NCI-H1694 (cell line): ENCODE data around the gene ITGAV.
"Not testable (repeated sequence)": the region's sequence is repeated elsewhere in the genome, so short reads cannot be mapped to it uniquely, and the experiment has no call there.

Source experiments
- DNase-seq: peaks from one replicate; lab custom pipeline; 2025; lab: John Stamatoyannopoulos, UW

The ITGAV gene

DNA sequence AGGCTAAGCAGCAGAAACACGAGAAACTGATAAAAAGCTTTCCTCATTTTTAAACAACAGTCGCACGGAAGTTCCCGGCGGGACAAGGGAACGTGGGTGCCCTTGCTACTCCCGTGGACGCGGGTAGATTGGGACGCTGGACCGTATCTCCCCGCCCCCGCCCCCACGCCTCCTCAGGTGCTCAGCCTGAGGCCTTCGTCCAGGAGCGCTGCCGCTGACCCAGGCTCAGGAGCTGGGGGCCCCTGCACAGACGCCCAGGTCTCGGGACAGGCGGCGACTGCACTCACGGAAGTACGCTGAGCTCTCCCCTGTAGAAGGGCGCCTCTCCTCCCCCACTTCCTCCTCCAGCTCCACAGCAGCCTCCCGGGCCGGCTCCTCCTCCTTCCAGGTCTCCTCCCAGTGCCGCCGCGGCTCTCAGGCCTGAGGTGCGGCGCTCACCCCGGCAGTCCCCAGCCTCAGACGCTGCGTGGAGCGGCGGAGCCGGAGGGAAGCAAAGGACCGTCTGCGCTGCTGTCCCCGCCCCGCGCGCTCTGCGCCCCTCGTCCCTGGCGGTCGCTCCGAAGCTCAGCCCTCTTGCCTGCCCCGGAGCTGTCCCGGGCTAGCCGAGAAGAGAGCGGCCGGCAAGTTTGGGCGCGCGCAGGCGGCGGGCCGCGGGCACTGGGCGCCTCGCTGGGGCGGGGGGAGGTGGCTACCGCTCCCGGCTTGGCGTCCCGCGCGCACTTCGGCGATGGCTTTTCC lies at the start of gene ITGAV:
Gene ITGAV, plus strand, starts transcription at position 445 of the 738 bp plus-strand sequence. Its CDS starts 283 bp downstream, at position 728.
- peak; percentile 65 for DNase-seq

DNA sequence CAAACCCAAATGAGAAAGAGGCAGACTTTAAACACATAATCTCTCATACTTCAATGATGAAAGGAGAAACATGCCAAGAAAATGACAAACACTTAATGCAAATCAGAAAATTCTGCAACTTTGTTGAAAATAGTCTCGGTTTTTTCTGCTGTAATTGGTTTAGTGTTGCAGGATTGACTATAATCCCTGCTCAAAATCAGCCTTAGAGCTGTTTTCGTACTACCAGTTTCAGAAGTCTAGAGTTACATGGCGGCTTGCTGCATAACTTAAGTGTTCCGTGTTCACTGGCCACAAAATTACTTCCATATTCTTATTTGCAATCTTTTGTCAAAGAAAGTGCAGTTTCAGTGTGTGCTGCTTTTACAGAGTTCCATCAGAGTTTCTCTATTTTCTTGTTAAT lies 48.9 kb upstream of the ITGAV start:
- DNase-seq = no peak

DNA sequence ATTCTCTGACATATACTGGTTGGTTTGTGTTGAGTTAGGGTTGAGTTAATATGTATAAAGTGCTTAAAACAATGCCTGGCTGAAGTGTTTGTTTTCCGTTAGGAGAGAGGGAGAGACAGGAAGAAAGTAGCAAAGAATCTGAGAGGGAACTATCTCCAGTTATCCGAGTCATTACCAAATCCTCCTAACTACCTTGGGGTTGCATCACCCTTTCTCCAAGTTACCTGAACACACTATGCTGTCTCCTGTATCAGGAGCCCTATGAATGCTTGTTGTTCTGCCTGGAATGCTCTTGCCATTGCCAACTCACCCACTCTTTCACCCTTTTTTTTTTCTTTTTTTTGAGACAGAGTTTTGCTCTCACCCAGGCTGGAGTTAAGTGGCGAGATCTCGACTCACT lies 47.9 kb upstream of the ITGAV start:
- DNase-seq = no peak

DNA sequence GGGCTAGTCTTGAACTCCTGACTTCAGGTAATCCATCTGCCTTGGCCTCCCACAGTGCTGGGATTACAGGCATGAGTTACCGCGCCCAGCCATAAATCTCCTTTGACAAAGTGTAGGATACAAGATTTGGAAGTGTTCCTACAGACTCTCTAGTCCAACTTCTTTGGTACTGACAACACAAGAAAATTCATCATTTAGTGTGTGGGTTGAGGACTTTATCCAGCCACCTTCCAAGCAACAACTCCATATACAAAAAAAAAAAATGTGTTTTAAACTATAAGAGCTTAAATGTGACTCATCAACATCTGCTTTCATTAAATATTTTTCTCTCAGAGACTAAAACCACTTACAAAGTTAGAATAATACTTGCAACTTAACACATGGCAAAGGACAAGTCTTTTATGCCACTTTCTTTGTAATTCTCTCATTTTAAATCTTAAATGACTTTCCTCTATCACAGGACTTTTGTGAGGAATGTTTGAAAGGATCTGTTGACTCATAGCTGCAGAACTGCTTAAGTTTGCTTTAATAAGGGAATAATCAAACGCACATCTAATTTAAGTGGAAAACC lies 46.2 kb upstream of the ITGAV start:
- DNase-seq = no peak

DNA sequence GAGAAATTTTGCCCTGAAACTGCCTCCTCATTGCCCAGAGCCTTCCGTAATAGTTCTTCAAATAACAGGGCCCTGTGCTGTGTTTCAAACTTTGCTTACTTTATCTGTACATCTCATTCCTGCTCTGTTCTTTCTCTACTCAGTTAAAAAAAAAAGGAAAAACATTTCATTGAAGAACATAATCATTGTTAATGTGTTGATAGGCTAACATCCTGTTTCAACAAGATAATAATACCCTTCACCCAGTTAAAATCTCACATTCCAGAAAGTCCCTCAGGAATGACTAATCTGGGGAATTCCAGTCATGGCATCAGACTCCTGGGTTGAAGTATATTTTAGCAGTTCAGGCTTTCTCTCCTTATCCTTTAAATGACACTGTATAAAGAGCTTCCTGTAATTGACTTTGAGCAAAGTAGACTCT lies 45.6 kb upstream of the ITGAV start:
- no peak for DNase-seq

DNA sequence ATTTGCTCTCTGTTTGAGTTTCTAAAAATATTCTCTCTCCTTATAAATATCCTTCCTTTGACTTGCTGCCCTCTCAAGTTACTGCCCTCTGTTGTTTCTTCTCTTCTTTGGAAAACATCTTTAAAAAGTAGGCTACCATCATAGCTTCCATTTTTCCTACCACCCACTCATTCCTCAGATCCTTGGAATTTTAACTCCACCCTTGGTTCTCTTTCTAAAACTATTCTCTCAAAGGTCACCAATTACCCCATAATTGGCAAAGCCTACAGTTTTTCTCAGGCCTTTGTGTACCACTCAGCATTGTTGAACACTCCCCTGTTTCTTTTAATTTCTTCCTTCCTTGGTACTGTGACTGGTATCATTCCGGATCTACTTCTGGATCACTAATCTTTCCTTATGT lies 43.0 kb upstream of the ITGAV start:
- DNase-seq = no peak

DNA sequence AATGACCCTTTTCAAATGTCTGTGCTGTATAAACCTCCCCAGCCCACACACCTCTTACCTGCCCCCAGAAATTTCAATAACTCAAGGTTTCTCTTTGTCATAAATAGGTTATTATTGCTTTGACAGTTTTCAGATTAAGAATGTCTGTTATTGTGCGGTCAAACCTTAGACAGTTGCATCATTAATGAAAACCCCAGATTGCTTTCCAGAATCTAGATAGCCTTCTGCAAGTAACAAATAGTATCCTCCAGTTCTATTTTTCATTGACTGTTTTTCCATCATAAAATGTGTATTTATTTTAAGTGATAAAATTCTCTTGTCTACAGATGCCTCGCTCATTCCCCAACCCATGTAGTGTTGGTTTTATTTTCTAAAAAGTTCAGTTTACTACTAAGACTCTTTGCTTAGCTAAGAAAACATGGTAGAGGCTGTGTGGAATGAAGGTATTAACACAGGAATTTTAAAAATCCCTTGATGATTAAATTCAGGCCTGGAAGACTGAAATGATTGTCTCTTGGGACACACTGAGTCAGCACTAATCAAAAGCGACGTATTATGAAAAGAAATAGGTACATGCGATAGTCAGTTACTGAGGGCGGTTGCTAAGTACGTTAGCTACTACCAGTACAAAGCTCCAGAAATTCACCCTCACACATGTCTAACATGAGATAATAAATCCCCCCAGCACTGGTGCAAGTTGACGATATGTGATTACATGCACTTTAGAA lies 38.4 kb upstream of the ITGAV start:
- DNase-seq = no peak

DNA sequence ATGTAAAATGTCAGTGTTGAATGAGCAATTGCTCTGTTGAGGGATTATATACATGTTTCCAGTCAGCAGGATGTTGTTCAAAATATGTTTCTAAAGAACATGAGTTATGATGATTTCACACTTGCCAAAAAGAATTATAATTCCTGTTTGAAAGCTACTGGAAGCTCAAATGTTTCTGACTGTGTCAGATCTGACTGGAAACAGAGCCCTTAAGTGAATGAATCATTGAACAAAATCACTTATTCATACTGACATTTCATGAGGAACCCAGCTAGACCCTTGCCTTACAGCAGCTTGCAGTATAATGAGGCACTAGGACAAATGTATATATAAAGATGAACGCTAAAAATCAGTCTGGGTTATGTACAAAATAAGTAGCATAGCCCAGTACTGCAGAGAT lies 35.4 kb upstream of the ITGAV start:
- DNase-seq = no peak

DNA sequence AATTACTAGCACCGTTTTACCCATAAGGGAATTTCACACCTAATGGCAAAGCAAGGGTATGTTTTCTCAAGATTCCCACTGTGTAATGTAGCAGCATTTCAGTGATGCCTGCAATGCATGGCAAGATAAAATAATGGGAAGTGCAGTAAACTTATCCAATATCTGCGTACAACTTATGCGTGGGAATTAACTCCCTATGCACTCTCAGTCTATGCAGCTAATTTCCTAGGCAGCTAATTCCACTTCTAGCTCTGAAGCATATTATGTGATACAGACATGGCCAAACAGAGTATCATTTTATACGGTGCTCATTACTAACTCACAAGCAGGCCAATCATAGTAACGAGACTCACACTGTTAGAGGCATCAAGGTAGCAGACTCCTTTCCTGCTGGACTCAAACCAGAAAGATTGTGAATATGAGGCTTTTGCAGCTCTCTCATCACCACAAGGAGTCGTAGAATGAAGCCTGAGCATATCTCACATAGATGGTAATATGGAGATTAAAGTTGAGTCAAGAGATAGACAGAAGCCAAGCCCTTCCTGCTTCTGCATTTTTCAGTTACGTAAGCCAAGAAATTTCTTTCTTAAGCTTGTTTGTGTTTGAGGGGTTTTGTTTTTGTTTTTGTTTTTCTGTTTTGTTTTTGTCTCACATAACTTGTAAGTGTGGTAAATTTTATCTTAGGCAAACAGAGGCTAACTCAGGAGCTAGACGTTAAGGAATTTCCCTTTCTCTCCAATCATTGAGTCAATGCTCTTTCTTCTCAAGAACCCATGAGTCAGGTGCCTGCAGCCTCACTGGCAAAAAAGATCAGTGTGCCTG lies 34.8 kb upstream of the ITGAV start:
- no peak for DNase-seq

DNA sequence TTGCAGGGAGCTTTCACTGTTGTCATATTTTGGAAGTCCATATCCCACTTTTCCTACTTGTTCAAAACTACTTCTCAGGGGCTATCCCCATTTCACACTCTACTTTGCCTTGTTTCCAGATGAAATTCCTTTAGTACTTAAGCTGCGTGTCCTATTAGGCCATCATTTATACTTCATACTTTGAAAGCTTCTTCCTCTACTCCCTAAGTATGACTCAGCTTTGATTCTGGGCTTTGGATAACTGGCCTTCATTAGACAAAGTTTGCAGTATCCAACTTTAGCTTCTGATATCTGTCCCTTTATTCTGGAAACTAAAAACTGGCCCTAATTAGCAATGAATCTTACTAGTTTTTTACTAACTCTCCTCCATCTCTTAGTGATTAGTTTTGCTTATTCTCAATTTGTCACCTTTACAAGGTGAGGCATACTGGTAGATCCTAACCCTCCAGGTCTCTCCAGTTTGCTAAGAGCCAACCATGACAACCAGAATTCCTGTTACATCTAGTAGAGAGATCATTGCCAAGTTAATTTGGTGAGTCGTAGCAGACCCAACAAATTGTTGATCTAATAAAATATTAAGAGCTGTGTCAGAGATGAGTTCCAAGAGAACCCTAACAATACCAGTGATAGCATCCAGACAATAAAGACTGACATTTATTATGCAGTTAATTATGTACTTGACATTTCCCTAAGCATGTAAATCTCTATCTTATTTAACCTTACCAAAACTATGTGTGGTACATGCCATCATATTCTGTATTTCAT lies 31.2 kb upstream of the ITGAV start:
- no peak for DNase-seq

DNA sequence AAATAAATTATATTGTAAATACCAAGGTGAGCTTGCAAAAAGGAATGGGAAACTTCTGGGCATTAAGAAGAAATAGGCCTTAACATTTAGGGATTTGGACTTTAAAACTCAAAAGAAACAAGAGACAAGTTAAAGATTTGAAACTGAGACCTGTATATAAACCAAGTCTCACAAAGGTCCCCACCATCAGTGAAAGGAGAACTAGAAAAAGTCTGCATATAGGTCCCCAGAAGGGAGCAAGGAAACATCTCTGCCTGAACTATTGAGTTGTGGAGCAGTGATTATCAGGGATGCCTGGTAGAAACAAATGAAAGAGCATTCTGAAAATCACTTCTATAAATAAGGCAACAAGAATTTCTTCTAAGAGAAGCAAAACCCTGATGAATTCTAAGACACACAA lies 30.5 kb upstream of the ITGAV start:
- DNase-seq = no peak

DNA sequence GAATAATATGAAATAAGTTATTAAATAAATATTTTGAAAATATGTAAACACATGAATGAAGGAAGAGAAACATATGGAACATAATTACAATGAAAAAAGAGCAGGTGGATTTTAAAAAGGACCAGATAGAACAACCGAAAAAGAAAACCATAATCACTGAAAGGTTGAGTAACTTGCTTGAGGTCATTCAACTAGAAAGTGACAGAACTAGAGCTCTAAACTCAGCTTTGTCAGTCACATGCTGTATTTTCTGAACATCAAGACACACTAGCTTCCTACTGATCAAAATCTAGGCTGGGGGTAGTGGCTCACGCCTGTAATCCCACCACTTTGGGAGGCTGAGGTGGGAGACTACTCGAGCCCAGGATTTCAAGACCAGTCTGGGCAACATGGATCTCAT lies 30.0 kb upstream of the ITGAV start:
- no peak for DNase-seq

DNA sequence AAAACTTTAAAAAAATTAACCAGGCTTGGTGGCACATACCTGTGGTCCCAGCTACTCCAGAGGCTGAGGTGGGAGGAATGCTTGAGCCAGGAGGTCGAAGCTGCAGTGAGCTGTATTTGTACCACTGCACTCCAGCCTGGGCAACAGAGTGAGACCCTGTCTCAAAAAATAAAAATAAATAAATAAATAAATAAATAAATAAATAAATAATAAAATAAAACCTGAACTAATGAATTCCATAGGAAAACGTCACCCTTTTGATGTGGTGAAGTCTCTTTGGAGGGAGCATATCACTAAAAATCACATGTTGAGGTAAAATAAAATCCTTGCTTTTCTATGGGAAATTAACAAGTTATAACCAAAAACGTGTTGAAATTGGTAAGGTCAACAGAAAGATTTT lies 29.6 kb upstream of the ITGAV start:
- DNase-seq = no peak

DNA sequence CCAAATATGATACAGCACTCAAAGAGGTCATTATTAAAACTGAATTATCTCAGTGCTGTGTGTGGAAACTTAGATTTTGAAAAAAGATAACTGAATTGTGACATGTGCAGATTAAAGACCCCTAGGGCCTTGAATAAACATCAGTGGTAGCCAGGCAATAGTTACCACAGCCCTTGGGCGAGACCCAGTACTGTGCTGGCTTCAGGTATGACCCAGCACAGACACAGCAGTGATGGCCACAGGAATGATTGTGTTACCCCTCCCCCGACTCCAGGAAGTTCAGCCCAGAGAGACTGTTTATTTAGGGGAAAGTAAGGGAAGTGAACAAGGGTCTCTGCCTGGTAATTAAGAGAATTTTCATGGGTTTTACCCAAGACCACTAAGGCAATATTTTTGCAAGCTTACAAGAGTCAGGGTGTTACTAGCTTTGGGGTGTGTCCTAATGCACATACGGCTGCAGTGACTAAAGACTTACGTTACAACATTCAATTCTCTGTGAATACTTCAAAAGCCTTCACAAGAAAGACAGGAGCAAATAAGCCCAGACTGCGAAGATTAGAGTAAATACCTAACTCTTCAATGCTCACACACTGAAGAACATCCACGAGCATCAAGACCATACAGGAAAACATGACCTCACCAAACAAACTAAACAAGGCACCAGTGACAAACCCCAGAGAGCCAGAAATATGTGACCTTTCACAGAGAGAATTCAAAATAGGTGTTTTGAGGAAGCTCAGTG lies 28.2 kb upstream of the ITGAV start:
- DNase-seq = no peak

DNA sequence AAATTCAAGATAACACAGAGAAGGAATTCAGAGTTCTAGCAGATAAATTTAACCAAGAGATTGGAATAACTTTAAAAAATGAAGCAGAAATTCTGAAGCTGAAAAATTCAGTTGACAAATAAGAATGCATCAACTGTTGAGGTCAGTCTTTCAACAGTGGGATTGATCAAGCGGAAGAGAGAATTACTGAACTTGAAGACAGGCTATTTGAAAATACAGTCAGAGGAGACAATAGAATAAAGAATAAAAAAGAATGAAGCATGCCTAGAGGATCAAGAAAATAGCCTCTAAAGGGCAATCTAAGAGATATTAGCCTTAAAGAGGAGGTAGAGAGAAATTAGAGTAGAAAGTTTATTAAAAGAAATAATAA lies 27.7 kb upstream of the ITGAV start:
- DNase-seq = no peak

DNA sequence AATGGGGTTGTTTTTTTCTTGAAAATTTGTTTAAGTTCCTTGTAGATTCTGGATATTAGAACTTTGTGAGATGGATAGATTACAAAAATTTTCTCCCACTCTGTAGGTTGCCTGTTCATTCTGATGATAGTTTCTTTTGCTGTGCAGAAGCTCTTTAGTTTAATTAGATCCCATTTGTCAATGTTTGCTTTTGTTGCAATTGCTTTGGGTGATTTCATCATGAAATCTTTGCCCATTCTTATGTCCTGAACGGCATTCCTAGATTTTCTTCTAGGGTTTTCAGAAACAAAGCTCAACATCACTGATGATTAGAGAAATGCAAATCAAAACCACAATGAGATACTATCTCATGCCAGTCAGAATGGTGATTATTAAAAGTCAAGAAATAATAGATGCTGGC lies 21.3 kb upstream of the ITGAV start:
- not testable (repeated sequence) for DNase-seq

DNA sequence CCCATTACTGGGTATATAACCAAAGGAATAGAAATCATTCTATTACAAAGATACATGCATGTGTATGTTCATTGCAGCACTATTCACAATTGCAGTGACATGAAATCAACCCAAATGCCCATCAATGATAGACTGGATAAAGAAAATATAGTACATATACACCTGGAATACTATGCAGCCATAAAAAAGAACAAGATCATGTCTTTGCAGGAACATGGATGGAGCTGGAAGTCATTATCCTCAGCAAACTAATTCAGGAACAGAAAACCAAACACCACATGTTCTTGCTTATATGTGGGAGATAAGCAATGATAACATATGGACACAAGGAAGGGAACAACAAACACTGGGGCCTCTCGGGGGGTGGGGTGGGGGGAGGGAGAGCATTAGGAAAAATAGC lies 20.7 kb upstream of the ITGAV start:
- not testable (repeated sequence) for DNase-seq

DNA sequence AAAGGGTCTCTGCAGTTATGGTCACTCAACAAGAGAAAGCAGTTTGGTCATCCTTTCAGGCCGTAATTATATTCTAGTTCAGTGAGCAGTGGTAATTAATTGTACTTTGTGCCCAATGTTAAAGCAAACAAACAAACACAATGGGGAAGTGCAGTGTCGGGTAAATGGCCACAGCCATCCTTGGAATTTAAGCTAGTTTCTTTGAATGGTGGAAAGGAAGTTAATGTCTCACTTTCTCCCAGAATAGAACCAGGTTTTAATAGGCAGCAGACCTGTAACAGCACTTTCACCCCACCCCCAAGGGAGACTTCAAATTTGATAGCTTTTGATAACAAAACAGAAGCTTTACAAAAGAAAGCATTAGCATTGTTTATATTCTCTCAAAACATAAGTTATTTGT lies 20.0 kb upstream of the ITGAV start:
- no peak for DNase-seq

DNA sequence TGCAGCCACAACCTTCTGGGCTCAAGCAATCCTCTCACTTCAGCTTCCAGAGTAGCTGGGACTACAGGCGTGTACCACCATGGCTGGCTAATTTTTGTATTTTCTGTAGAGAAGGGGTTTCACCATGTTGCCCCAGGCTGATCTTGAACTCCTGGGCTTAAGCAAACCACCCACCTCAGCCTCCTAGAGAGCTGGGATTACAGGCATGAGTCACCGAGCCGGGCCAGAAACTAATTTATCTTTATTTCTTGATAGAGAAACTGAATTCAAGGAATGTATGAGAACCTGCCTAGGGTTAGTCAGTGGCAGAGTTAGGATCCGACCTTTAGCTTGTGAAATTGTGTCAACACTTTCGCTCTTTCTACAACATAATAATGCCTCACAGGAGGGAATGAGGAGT lies 19.3 kb upstream of the ITGAV start:
- no peak for DNase-seq

DNA sequence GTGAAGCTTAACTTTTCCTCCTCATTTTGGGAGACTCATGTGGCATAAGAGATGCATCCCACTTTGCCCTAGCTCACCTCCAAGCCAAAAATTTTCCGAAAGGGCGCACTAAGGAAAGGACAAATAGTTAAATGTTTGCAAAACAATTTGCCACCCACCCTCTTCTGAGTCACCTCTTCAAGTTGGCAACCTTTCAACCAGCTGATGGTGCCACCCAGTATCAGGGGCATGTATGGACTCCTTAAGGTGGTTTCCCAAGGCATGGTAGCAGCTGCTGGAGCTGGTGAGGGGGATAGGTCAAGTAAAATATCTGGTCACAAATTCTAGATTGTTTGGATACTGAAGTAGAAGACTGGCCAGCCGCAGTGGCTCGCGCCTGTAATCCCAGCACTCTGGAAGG lies 17.2 kb upstream of the ITGAV start:
- no peak for DNase-seq

DNA sequence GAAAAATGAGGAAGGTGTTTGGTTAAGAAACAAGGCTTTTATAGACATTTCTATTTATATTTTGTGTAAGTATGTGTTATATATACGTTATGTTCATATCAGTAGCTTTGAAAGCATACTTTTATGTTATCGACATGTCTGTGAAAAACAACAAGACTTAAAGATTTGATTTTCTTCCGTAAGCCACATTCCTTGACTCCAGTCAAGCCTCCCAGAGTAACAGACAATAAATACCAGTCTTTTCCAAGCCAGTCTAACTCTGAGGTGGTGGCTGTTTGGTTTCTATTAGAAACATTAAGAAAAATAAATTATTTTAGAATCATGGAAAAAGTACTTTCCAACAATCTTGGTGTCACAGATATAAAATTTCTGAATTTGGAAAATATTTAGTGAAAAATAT lies 16.3 kb upstream of the ITGAV start:
- no peak for DNase-seq
